ENCODE data around the gene TOPBP1. TPM values are rescaled to one million over a fixed set of nuclear protein-coding genes. Genes with fewer than 3 reads are reported as not detected.

The TOPBP1 gene
- total and polyA plus RNA-seq, 9 of the 15 experiments (the other 6 are each of a cell fraction or from before 2014, with no cell fraction given) = 16.6 to 77.6 (median 58.2) TPM

DNA sequence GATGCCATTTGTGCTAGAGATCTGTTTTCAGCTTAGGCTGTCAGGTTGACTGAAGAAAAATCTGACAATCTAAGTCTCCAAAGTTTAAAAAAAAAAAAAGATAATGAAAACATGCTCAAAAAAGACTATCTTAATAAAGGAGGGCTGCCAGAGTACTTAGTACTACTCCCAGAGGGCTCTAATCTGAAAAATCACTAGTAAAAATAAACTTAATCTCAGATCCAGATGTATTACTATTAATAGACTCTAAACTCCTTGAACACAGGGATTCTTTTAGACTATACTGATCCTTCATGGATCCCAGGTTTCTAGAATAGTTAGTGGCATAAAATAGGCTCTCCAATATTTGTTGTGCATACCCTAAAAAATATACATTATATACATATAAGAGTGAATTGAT is 34.0 kb downstream of the TOPBP1 start:
- H2AFZ ChIP-seq (ENCODE audit: low read depth, low read length) = no peak overlapping the region
- H3K4me2 ChIP-seq (ENCODE audit: insufficient read depth, low read length) = no peak overlapping the region
- no peaks in the 10 kb centered on the region for H3K27me3 ChIP-seq (ENCODE audit: control insufficient read depth in 2 of 2, insufficient read depth in 2 of 2, low read length in 2 of 2)
- ChIA-PET CTCF (ENCODE audit: low intra/inter-chr PET ratio) (no interaction called here), POLR2A (no interaction called here)
- no peak overlapping the region for H3K9ac ChIP-seq (ENCODE audit: insufficient read depth in 1 of 2, low read depth in 2 of 2, low read length in 2 of 2)
- H3K4me1 ChIP-seq (replicated peaks in 1 of 2; ENCODE audit: control insufficient read depth in 2 of 2, insufficient read depth in 2 of 2, low read length in 2 of 2) = no peaks in the 10 kb centered on the region
- H3K36me3 ChIP-seq (ENCODE audit: control insufficient read depth, insufficient read depth, low read length) = peaks cover 77% of the 10 kb centered on the region
- TF ChIP-seq ZNF140 (CRISPR knock-in tag; IDR thresholded peaks at IDR 0.05) (no peak), ETV5 (CRISPR knock-in tag; IDR thresholded peaks at IDR 0.05; ENCODE audit: low read depth) (no peak)
- TF ChIP-seq, protein P1, sequence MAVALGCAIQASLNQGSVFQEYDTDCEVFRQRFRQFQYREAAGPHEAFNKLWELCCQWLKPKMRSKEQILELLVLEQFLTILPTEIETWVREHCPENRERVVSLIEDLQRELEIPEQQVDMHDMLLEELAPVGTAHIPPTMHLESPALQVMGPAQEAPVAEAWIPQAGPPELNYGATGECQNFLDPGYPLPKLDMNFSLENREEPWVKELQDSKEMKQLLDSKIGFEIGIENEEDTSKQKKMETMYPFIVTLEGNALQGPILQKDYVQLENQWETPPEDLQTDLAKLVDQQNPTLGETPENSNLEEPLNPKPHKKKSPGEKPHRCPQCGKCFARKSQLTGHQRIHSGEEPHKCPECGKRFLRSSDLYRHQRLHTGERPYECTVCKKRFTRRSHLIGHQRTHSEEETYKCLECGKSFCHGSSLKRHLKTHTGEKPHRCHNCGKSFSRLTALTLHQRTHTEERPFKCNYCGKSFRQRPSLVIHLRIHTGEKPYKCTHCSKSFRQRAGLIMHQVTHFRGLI (CRISPR knock-in tag; IDR thresholded peaks at IDR 0.05) = no peak
- no peak for ATAC-seq
- FAIRE-seq = no peak
- no TSS peak for BruUV-seq (replicated peaks)
- in situ Hi-C loops (cut with MboI) (no loop called here), intact Hi-C loops (cut with micrococcal nuclease) (no loop called here)
- H3K79me2 ChIP-seq (ENCODE audit: control insufficient read depth, insufficient read depth, low read length) = no peaks in the 10 kb centered on the region
- no peak for DNase-seq (ENCODE audit: extremely low read depth in 1 of 4, low spot score in 3 of 4)
- H3K9me1 ChIP-seq (ENCODE audit: control insufficient read depth, insufficient read depth, low read length) = no peaks in the 10 kb centered on the region
- H3K27ac ChIP-seq (ENCODE audit: extremely low read depth, low read depth, low read length) = no peak overlapping the region
- H3K4me3 ChIP-seq = no peak overlapping the region
- H4K20me1 ChIP-seq (replicated peaks; ENCODE audit: control insufficient read depth, insufficient read depth, low read length) = no peaks in the 10 kb centered on the region
- H3K9me3 ChIP-seq (replicated peaks; ENCODE audit: control insufficient read depth, insufficient read depth, low read depth, low read length) = no peaks in the 10 kb centered on the region

DNA sequence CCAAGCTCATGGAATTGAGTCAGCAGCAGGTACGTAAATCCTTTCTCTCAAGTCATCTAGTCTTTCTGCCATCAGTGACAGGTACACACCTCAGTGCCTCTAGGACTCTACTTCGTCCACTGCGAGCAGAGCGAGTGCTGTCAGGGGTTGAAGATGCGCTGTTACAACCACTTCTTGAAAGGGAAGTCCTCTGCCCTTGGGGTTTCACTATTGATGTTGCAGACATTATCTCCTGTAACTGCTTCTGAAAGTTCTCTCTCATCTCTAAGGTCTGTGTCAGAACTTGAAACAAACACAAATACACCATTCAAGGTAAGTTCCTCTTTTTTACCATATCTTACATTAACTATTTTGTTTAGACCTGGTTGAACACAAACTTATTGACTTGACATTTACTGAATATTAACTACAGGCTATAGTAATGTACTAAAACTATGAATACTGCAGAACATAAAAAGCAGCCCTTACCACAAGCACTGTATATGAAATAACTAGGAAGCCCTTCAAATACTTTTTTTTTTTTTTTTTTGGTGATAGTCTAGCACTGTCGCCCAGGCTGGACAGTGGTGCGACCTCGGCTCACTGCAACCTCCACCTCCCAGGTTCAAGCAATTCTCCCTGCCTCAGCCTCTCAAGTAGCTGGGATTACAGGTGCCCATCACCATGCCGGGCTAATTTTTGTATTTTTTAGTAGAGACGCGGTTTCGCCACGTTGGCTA is 41.5 kb downstream of the TOPBP1 start:
- FAIRE-seq = no peak

More for the DNA sequence above, 41.5 kb downstream of the TOPBP1 start:
- H3K79me2 ChIP-seq (ENCODE audit: control insufficient read depth, insufficient read depth, low read length) = no peaks in the 10 kb centered on the region
- no peaks in the 10 kb centered on the region for H3K9me3 ChIP-seq (replicated peaks; ENCODE audit: control insufficient read depth, insufficient read depth, low read depth, low read length)
- ATAC-seq (no peak), DNase-seq (ENCODE audit: extremely low read depth in 1 of 4, low spot score in 3 of 4) (no peak)
- H3K9me1 ChIP-seq (ENCODE audit: control insufficient read depth, insufficient read depth, low read length) = no peaks in the 10 kb centered on the region
- H4K20me1 ChIP-seq (replicated peaks; ENCODE audit: control insufficient read depth, insufficient read depth, low read length) = no peaks in the 10 kb centered on the region
- POLR2A ChIA-PET = no interaction called here
- no peak overlapping the region for H3K9ac ChIP-seq (ENCODE audit: insufficient read depth in 1 of 2, low read depth in 2 of 2, low read length in 2 of 2)
- WGBS (ENCODE audit: insufficient coverage, low coverage, missing lambda C conversion rate) = 96% methylated on average over 8 of the region's 13 CpGs
- H3K36me3 ChIP-seq (ENCODE audit: control insufficient read depth, insufficient read depth, low read length) = peaks cover 83% of the 10 kb centered on the region; the same call in 2 of the 3 replicates
- no peaks in the 10 kb centered on the region for H3K4me1 ChIP-seq (replicated peaks in 1 of 2; ENCODE audit: control insufficient read depth in 2 of 2, insufficient read depth in 2 of 2, low read length in 2 of 2)
- H3K4me3 ChIP-seq = no peak overlapping the region
- H3K27me3 ChIP-seq (ENCODE audit: control insufficient read depth in 2 of 2, insufficient read depth in 2 of 2, low read length in 2 of 2) = no peaks in the 10 kb centered on the region
- intact Hi-C loops (cut with micrococcal nuclease) = no loop called here
- in situ Hi-C loops (cut with MboI) = no loop called here
- CTCF ChIA-PET (ENCODE audit: low intra/inter-chr PET ratio) = no interaction called here
- no peak overlapping the region for H3K4me2 ChIP-seq (ENCODE audit: insufficient read depth, low read length)
- TF ChIP-seq ZNF311 (CRISPR knock-in tag; IDR thresholded peaks at IDR 0.05) = no peak
- TF ChIP-seq TGIF2 (CRISPR knock-in tag; IDR thresholded peaks at IDR 0.05) = no peak
- no peak for TF ChIP-seq NFATC3 (IDR thresholded peaks at IDR 0.05)
- TF ChIP-seq, protein P2, sequence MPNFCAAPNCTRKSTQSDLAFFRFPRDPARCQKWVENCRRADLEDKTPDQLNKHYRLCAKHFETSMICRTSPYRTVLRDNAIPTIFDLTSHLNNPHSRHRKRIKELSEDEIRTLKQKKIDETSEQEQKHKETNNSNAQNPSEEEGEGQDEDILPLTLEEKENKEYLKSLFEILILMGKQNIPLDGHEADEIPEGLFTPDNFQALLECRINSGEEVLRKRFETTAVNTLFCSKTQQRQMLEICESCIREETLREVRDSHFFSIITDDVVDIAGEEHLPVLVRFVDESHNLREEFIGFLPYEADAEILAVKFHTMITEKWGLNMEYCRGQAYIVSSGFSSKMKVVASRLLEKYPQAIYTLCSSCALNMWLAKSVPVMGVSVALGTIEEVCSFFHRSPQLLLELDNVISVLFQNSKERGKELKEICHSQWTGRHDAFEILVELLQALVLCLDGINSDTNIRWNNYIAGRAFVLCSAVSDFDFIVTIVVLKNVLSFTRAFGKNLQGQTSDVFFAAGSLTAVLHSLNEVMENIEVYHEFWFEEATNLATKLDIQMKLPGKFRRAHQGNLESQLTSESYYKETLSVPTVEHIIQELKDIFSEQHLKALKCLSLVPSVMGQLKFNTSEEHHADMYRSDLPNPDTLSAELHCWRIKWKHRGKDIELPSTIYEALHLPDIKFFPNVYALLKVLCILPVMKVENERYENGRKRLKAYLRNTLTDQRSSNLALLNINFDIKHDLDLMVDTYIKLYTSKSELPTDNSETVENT (CRISPR knock-in tag; IDR thresholded peaks at IDR 0.05) = no peak
- TF ChIP-seq TAF15 (IDR thresholded peaks at IDR 0.05; ENCODE audit: low read depth, low read length) = no peak
- no peak for TF ChIP-seq PHF8 (IDR thresholded peaks at IDR 0.05; ENCODE audit: borderline replicate concordance, low read length)
- TF ChIP-seq TRIM24 (IDR thresholded peaks at IDR 0.05) = no peak
- no peak for TF ChIP-seq ZNF507 (tag; conservative IDR thresholded peaks at IDR 0.05)
- no peak for TF ChIP-seq NR4A1 (CRISPR knock-in tag; IDR thresholded peaks at IDR 0.05)
- no peak for TF ChIP-seq NR4A1 (tag; IDR thresholded peaks at IDR 0.05)
- TF ChIP-seq MTA1 (IDR thresholded peaks at IDR 0.05; ENCODE audit: borderline replicate concordance) = no peak
- no TSS peak for BruUV-seq (replicated peaks)
- H3K27ac ChIP-seq (ENCODE audit: extremely low read depth, low read depth, low read length) = no peak overlapping the region
- H2AFZ ChIP-seq (ENCODE audit: low read depth, low read length) = no peak overlapping the region
